B cell (primary cell): ENCODE data around the gene FOXP4. TPM values are rescaled to one million over a fixed set of nuclear protein-coding genes. Genes with fewer than 3 reads are reported as not detected.

Experiments
- ATAC-seq: fragments of 200-7000 bp; cut with Tn5 transposase; one replicate; pipeline ENCODE4 v1.10.0; 2021; ENCODE audit warnings: low read depth, mild to moderate bottlenecking, moderate number of reproducible peaks, moderate library complexity
- CTCF ChIA-PET: fragments of 350-600 bp; sonication (Branson Sonifier 250); formaldehyde crosslinking; loops from one replicate; lab custom pipeline; 2021; ENCODE audit warnings: antibody characterized with exemption, inconsistent platforms; lab: Charles Lee
- POLR2A ChIA-PET: fragments of 350-600 bp; sonication (Branson Sonifier 250); formaldehyde crosslinking; loops from one replicate; lab custom pipeline; 2021; ENCODE audit warnings: antibody characterized with exemption; lab: Charles Lee
- DNase-seq: peaks from one replicate; pipeline ENCODE4 v3.0.0; 2013
- H2AFZ ChIP-seq: 2 replicates; pipeline ENCODE4 v1.6.1; 2012; ENCODE audit warnings: mild to moderate bottlenecking, low read depth, low read length; ENCODE audit not compliant: insufficient read depth, poor library complexity, severe bottlenecking
- H3K27ac ChIP-seq, 2 donors: 1 replicate in 1 of 2; 2 replicates in 1 of 2; pipeline ENCODE4 v1.5.1; 2012 to 2013; ENCODE audit warnings: low read length in 2 of 2, mild to moderate bottlenecking in 2 of 2, moderate library complexity in 1 of 2
- H3K27me3 ChIP-seq, 4 experiments: fragments of 200-600 bp in 1 of 4; sonication (generic) in 1 of 4; replicated peaks in 1 of 4; 1 replicate in 2 of 4; 2 replicates in 2 of 4; pipeline versions ENCODE4 v1.6.1 to v1.7.0; 2013 to 2016; ENCODE audit warnings: low read length in 3 of 4, mild to moderate bottlenecking in 2 of 4, mixed read lengths in 1 of 4, moderate library complexity in 1 of 4; ENCODE audit not compliant: insufficient read depth in 4 of 4, control insufficient read depth in 3 of 4; ENCODE audit errors: control extremely low read depth in 1 of 4
- H3K36me3 ChIP-seq, 2 experiments: replicated peaks in 1 of 2; 1 replicate in 1 of 2; 2 replicates in 1 of 2; pipeline versions ENCODE4 v1.6.1 to v1.7.1; 2013; ENCODE audit warnings: low read length in 1 of 2; ENCODE audit not compliant: insufficient read depth in 2 of 2, control insufficient read depth in 1 of 2; ENCODE audit errors: control extremely low read depth in 1 of 2, extremely low read depth in 1 of 2
- H3K4me1 ChIP-seq, 2 donors: fragments of 200-600 bp in 1 of 2; sonication (generic) in 1 of 2; 1 replicate in 1 of 2; 2 replicates in 1 of 2; pipeline versions ENCODE4 v1.5.1 to v1.6.1; 2013 to 2017; ENCODE audit warnings: low read length in 2 of 2; ENCODE audit not compliant: control insufficient read depth in 2 of 2, insufficient read depth in 2 of 2
- H3K4me2 ChIP-seq: replicated peaks from 2 replicates; pipeline ENCODE3; 2012; ENCODE audit warnings: mild to moderate bottlenecking, low read depth, low read length; ENCODE audit not compliant: poor library complexity, severe bottlenecking
- H3K4me3 ChIP-seq, 5 experiments: fragments of 200-600 bp in 1 of 5; sonication (generic) in 1 of 5; 1 replicate in 3 of 5; 2 replicates in 2 of 5; pipeline versions ENCODE4 v1.5.1 to v1.7.0; 2011 to 2016; ENCODE audit warnings: low read length in 4 of 5, mild to moderate bottlenecking in 4 of 5, low read depth in 2 of 5, control low read depth in 1 of 5, moderate library complexity in 1 of 5; ENCODE audit not compliant: insufficient read depth in 1 of 5; ENCODE audit errors: control extremely low read depth in 1 of 5, extremely low read depth in 1 of 5
- H3K79me2 ChIP-seq: fragments of 200-600 bp; sonication (generic); one replicate; pipeline ENCODE4 v1.6.0; 2016; ENCODE audit warnings: low read length; ENCODE audit not compliant: control insufficient read depth, insufficient read depth
- H3K9ac ChIP-seq: fragments of 200-600 bp; sonication (generic); 2 replicates; pipeline ENCODE4 v1.6.1; 2017; ENCODE audit warnings: mild to moderate bottlenecking, low read length, moderate library complexity
- H3K9me3 ChIP-seq, 3 donors: one replicate each; pipeline versions ENCODE4 v1.6.1 to v1.7.1; 2013; ENCODE audit warnings: low read length in 2 of 3; ENCODE audit not compliant: control insufficient read depth in 2 of 3, insufficient read depth in 1 of 3; ENCODE audit errors: control extremely low read depth in 1 of 3
- H4K20me1 ChIP-seq: 2 replicates; pipeline ENCODE4 v1.6.0; 2012; ENCODE audit warnings: mild to moderate bottlenecking, low read length; ENCODE audit not compliant: insufficient read depth, control insufficient read depth, poor library complexity, severe bottlenecking
- H3K27ac Mint-ChIP-seq: one replicate; pipeline ENCODE4 v1.8.0; 2021; ENCODE audit warnings: mixed read lengths
- H3K27me3 Mint-ChIP-seq: one replicate; pipeline ENCODE4 v1.8.0; 2021; ENCODE audit warnings: mixed read lengths
- H3K4me1 Mint-ChIP-seq: one replicate; pipeline ENCODE4 v1.8.0; 2021; ENCODE audit warnings: mixed read lengths
- H3K4me3 Mint-ChIP-seq: one replicate; pipeline ENCODE4 v1.8.0; 2021; ENCODE audit warnings: mixed read lengths
- H3K9me3 Mint-ChIP-seq: one replicate; pipeline ENCODE4 v1.8.0; 2022; ENCODE audit warnings: mixed read lengths; ENCODE audit not compliant: insufficient read depth
- CTCF ChIP-seq: fragments of 200-600 bp; IDR thresholded peaks from one replicate; pipeline ENCODE4 v1.8.0; 2022; ENCODE audit warnings: antibody characterized with exemption, mild to moderate bottlenecking
- EZH2 ChIP-seq: IDR thresholded peaks from 2 replicates; pipeline ENCODE4 v1.6.1; 2012; ENCODE audit warnings: borderline replicate concordance, low read depth, mild to moderate bottlenecking, moderate library complexity, low read length; ENCODE audit not compliant: insufficient read depth, poor library complexity, severe bottlenecking
- WGBS: methylation state at CpG from one replicate; pipeline ENCODE4 v1.1.5; 2013; ENCODE audit warnings: missing lambda C conversion rate; ENCODE audit not compliant: insufficient coverage; 5-methylcytosine and 5-hydroxymethylcytosine counted together
- intact Hi-C: fragments of 100-400 bp; cut with micrococcal nuclease; formaldehyde crosslinking; loops from one replicate; pipeline ENCODE4 v1.10.0; 2022
- polyA plus RNA-seq: library from polyadenylated mRNA; depleted of rRNA; stranded (reverse); fragments of >200 nt; gene quantifications from 2 replicates; pipeline ENCODE4 v1.2.3, GENCODE V29; 2012
- total RNA-seq, 2 donors: library from RNA; stranded (reverse); fragments of 120-200 nt in 1 of 2; gene quantifications; 1 replicate in 1 of 2; 2 replicates in 1 of 2; pipeline versions ENCODE4 v1.2.3 to v1.2.4, GENCODE V29; 2013 to 2022

FOXP4 gene
- total and polyA plus RNA-seq, 2 donors (not counting 1 experiment from before 2014, with no cell fraction given): 17.0 to 38.7 TPM

- Histone ChIP-seq H3K79me2 (no peaks in the 10 kb centered on the region), H3K4me1 (peaks cover 7 to 8% of the 10 kb centered on the region in 2 donors), H4K20me1 (no peaks in the 10 kb centered on the region), H3K4me2 (no peak overlapping the region), H2AFZ (no peak overlapping the region), H3K27ac (no peak overlapping the region), H3K9ac (no peak overlapping the region), H3K36me3 (no peaks in the 10 kb centered on the region), H3K4me3 (no peak overlapping the region), H3K27me3 (peaks cover 0 to 42% (median 7%) of the 10 kb centered on the region in 4 experiments), H3K9me3 (peaks cover 0 to 5% (median 0%) of the 10 kb centered on the region in 3 donors)
- intact Hi-C loops: no loop called here
- no peak for DNase-seq
- H3K27ac Mint-ChIP-seq: no peak overlapping the region
- H3K9me3 Mint-ChIP-seq: no peaks in the 10 kb centered on the region
- ChIA-PET POLR2A (no interaction called here), CTCF (no interaction called here)
- peaks cover 7% of the 10 kb centered on the region for H3K4me1 Mint-ChIP-seq
- H3K4me3 Mint-ChIP-seq: no peak overlapping the region
- TF ChIP-seq CTCF: no peak
- no peak for TF ChIP-seq EZH2
- peaks cover 40% of the 10 kb centered on the region for H3K27me3 Mint-ChIP-seq
- WGBS: 82% methylated on average over 5 of the region's 10 CpGs
- no peak for ATAC-seq
Observed at GRCh38 chr6:41642960-41643898, 97.0 kb downstream of the FOXP4 start.

GRCh38 chr6:41643899-41644269, 97.7 kb downstream of the FOXP4 start:
- H2AFZ ChIP-seq: no peak overlapping the region
- H3K36me3 ChIP-seq: no peaks in the 10 kb centered on the region
- Mint-ChIP-seq H3K27me3 (peaks cover 40% of the 10 kb centered on the region), H3K4me3 (no peak overlapping the region), H3K27ac (no peak overlapping the region), H3K4me1 (peaks cover 5% of the 10 kb centered on the region), H3K9me3 (no peaks in the 10 kb centered on the region)
- ChIA-PET CTCF (no interaction called here), POLR2A (no interaction called here)
- 87% methylated on average over 4 of the region's 4 CpGs for WGBS
- DNase-seq (no peak), ATAC-seq (no peak)
- H3K4me2 ChIP-seq: no peak overlapping the region
- no peak overlapping the region for H3K9ac ChIP-seq
- H3K79me2 ChIP-seq: no peaks in the 10 kb centered on the region
- no peaks in the 10 kb centered on the region for H4K20me1 ChIP-seq
- no peak overlapping the region for H3K27ac ChIP-seq
- H3K4me3 ChIP-seq: no peak overlapping the region
- peaks cover 2% of the 10 kb centered on the region in 2 donors for H3K4me1 ChIP-seq
- H3K9me3 ChIP-seq: peaks cover 0 to under 1% (median 0%) of the 10 kb centered on the region in 3 donors
- peaks cover 0 to 38% (median 3%) of the 10 kb centered on the region in 4 experiments for H3K27me3 ChIP-seq
- intact Hi-C loops: no loop called here
- TF ChIP-seq EZH2 (no peak), CTCF (no peak)
